SK-N-SH (cell line): ENCODE data around the gene CAMKMT. TPM values are rescaled to one million over a fixed set of nuclear protein-coding genes. Genes with fewer than 3 reads are reported as not detected.

Source experiments
- polyA plus RNA-seq, 3 experiments: library from polyadenylated mRNA; depleted of rRNA; stranded (reverse); fragments of >200 nt; gene quantifications; 2 replicates each; pipeline ENCODE4 v1.2.3, GENCODE V29; 2012

The CAMKMT gene
- polyA plus RNA-seq, 1 of the 3 experiments (the other 2 are of a cell fraction) = 5.9 TPM

Other genes with a start within 250 kb of the CAMKMT start
- gene PPM1B, start 193.1 kb upstream of the CAMKMT start, polyA plus RNA-seq (2012; rRNA removed) = 16.2 and 17.3 TPM in 2 replicates
- gene SLC3A1, start 86.5 kb upstream of the CAMKMT start, polyA plus RNA-seq (2012; rRNA removed) = 0.07 and 0.13 TPM in 2 replicates
- gene PREPL, start 453 bp upstream of the CAMKMT start, polyA plus RNA-seq (2012; rRNA removed) = 22.6 and 32.8 TPM in 2 replicates